Thymus (tissue), 11 donors: ENCODE measurements around the gene NAXD. TPM values are rescaled to one million over a fixed set of nuclear protein-coding genes. Genes with fewer than 3 reads are reported as not detected.
"Not testable (repeated sequence)": the region's sequence is repeated elsewhere in the genome, so short reads cannot be mapped to it uniquely, and the experiment has no call there.

Experiments
- DNase-seq, 9 donors: peaks; one replicate each; pipeline ENCODE4 v3.0.0-alpha.2; 2013; ENCODE audit warnings: low spot score in 9 of 9, low read depth in 6 of 9, missing footprints in 1 of 9
- H3K27ac ChIP-seq, 2 donors: one replicate each; pipeline ENCODE4 v1.5.1; 2013; ENCODE audit warnings: control low read depth in 1 of 2, low read depth in 1 of 2, low read length in 1 of 2, mild to moderate bottlenecking in 1 of 2, moderate library complexity in 1 of 2
- H3K27me3 ChIP-seq, 2 donors: one replicate each; pipeline ENCODE4 v1.5.1; 2013; ENCODE audit warnings: low read length in 1 of 2; ENCODE audit not compliant: control insufficient read depth in 2 of 2, insufficient read depth in 1 of 2
- H3K36me3 ChIP-seq, 2 donors: one replicate each; pipeline ENCODE4 v1.5.1; 2013; ENCODE audit warnings: low read length in 1 of 2, mild to moderate bottlenecking in 1 of 2, moderate library complexity in 1 of 2; ENCODE audit not compliant: control insufficient read depth in 2 of 2, insufficient read depth in 2 of 2
- H3K4me1 ChIP-seq, 2 donors: one replicate each; pipeline ENCODE4 v1.5.1; 2013; ENCODE audit warnings: low read length in 2 of 2; ENCODE audit not compliant: control insufficient read depth in 2 of 2, insufficient read depth in 2 of 2
- H3K4me3 ChIP-seq, 2 donors: one replicate each; pipeline ENCODE4 v1.5.1; 2013; ENCODE audit warnings: low read length in 2 of 2, control low read depth in 1 of 2, mild to moderate bottlenecking in 1 of 2
- H3K9me3 ChIP-seq, 2 donors: one replicate each; pipeline ENCODE4 v1.5.1; 2013; ENCODE audit warnings: low read length in 1 of 2, mild to moderate bottlenecking in 1 of 2; ENCODE audit not compliant: control insufficient read depth in 2 of 2, insufficient read depth in 1 of 2
- WGBS: extraction: QIAGEN DNeasy Blood & Tissue Kit; methylation state at CpG from one replicate; pipeline ENCODE4 v1.1.7; 2013; 5-methylcytosine and 5-hydroxymethylcytosine counted together
- polyA plus RNA-seq: library from polyadenylated mRNA; stranded (reverse); fragments of 200-250 nt; gene quantifications from one replicate; pipeline ENCODE4 v1.2.3, GENCODE V29; 2013
- total RNA-seq: library from RNA; stranded (reverse); fragments of 120-200 nt; gene quantifications from one replicate; pipeline ENCODE4 v1.2.4, GENCODE V29; 2013
- donor health status: healthy.

The NAXD gene
- total and polyA plus RNA-seq, 2 donors = 15.8 to 50.4 TPM

DNA sequence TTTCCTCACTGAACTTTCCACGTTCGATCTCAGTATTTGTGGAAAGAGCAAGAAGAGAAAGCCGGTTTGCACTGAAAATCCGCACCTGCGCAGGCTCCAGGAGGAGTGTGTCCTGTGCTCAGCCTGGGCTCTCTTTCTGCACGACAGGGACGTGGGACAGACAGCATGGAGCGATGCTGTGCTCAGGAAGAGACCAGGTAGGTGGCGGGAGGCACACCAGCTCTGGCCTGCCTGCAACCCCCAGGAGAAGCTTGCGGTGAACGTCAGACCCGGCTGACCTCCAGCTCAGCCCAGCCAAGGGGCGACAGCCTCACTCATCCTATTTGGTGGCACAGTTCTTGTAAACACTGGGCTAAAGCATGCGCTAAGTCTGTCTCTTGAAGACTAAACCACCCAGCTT lies 35.9 kb downstream of the NAXD start:
- Histone ChIP-seq H3K27ac (no peak overlapping the region), H3K4me1 (no peaks in the 10 kb centered on the region), H3K27me3 (no peaks in the 10 kb centered on the region), H3K9me3 (no peaks in the 10 kb centered on the region), H3K36me3 (peaks cover 25 to 38% of the 10 kb centered on the region in 2 donors), H3K4me3 (no peak overlapping the region)
- DNase-seq = no peak
- WGBS = 96% methylated on average over 14 of the region's 14 CpGs

DNA sequence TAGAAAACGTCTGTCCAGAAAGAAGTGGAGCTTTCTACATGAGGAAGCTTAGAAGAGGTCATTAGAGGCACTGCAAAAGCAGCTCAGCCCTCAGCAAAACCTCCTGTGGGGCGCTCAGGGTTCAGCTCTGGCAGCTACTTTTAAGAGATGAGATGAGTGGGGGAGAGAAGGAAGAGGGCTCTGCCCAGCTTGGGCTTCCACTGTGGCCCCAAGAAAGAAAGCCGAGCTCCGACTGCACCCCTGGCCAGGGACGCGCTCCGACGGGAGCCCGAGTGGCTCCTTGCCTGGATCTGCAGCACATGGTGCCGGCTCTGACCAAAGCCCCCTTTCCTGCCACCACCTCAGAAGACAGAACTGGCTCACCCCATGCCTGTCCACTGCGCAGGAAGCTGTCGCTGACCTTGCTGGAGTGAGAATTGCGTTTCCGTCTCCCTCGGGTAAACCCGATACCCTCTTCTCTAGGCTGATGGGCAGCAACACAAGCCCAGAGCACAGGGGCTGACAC lies 36.4 kb downstream of the NAXD start:
- 94% methylated on average over 16 of the region's 16 CpGs for WGBS
- Histone ChIP-seq H3K9me3 (no peaks in the 10 kb centered on the region), H3K4me3 (no peak overlapping the region), H3K27me3 (no peaks in the 10 kb centered on the region), H3K4me1 (no peaks in the 10 kb centered on the region), H3K36me3 (peaks cover 25 to 33% of the 10 kb centered on the region in 2 donors), H3K27ac (no peak overlapping the region)
- no peak for DNase-seq

GRCh38 chr13:110652231-110652730 lies 36.9 kb downstream of the NAXD start:
- Histone ChIP-seq H3K9me3 (no peaks in the 10 kb centered on the region), H3K4me1 (no peaks in the 10 kb centered on the region)
- 96% methylated on average over 10 of the region's 10 CpGs for WGBS

DNA sequence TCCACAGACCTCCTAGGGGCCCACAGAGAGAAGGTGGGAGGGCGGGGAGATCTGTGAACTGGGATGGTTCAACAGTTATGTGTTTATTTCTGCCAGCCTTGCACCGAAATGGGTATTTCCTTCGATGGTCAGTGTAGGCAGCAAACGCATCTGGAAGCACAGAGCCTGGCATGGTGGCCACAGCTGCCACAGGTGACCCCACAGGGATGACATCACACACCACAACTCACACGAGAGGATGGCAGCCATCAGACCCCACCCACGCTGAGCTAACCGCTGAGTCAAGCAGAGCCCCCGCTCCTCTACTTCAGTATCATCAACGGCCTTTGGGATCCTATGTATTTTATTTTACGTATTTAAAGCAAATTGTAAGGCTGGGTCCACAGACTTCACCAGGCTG lies 37.4 kb downstream of the NAXD start:
- no peak overlapping the region for H3K4me3 ChIP-seq
- H3K27me3 ChIP-seq = no peaks in the 10 kb centered on the region
- WGBS = 91% methylated on average over 10 of the region's 10 CpGs
- H3K36me3 ChIP-seq = peaks cover 25 to 32% of the 10 kb centered on the region in 2 donors
- DNase-seq = no peak
- no peaks in the 10 kb centered on the region for H3K9me3 ChIP-seq
- no peaks in the 10 kb centered on the region for H3K4me1 ChIP-seq
- H3K27ac ChIP-seq = no peak overlapping the region

More at GRCh38 chr13:110652231-110652730, 36.9 kb downstream of the NAXD start:
- peaks cover 25 to 32% of the 10 kb centered on the region in 2 donors for H3K36me3 ChIP-seq
- H3K4me3 ChIP-seq = no peak overlapping the region
- DNase-seq = no peak
- no peaks in the 10 kb centered on the region for H3K27me3 ChIP-seq
- no peak overlapping the region for H3K27ac ChIP-seq

DNA sequence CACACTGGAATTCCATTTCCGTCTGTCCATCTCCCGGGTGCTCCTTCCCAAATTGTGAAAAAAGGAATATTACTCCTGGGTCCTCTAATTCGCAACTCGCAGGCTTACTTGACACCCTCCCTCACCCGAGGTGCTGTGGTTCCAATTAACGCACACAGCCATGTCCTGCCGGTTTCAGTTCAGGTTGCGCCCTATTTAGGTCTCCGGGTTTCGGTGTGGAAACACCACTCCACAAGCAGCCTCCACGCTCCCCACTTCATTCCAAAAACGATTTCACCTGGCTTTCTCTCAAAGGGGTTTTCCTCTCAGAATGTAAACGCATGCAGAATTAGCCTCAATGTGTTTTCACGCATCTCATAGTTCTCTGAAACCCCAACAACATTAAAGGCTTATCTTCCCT lies 37.9 kb downstream of the NAXD start:
- no peak for DNase-seq
- peaks cover 25 to 32% of the 10 kb centered on the region in 2 donors for H3K36me3 ChIP-seq
- WGBS = 94% methylated on average over 14 of the region's 14 CpGs

DNA sequence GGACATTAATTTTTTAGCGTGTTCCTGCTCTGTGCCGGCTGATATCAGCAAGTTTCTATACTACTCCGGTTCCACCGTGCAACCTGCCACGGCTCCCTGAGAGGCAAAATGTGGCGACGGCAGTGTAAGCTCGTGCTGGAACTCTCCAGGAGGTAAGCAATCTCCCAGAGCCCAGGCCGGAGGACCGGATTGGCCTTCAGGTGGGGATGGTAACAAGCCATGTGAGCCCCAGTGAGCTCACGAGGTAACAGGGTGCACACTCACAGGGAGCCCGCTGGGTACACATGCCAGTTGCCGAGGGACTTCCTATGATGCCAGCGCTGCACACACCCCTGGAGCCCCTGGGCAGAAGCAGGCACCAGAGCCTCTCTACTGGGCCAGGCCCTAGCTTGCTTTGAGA lies 38.5 kb downstream of the NAXD start:
- Histone ChIP-seq H3K27ac (no peak overlapping the region), H3K27me3 (no peaks in the 10 kb centered on the region), H3K4me3 (no peak overlapping the region), H3K9me3 (no peaks in the 10 kb centered on the region), H3K36me3 (peaks cover 25 to 32% of the 10 kb centered on the region in 2 donors), H3K4me1 (no peaks in the 10 kb centered on the region)
- DNase-seq = no peak
- WGBS = 97% methylated on average over 14 of the region's 14 CpGs

More for the DNA sequence above, 37.9 kb downstream of the NAXD start:
- H3K9me3 ChIP-seq = no peaks in the 10 kb centered on the region
- no peak overlapping the region for H3K27ac ChIP-seq
- no peak overlapping the region for H3K4me3 ChIP-seq
- H3K27me3 ChIP-seq = no peaks in the 10 kb centered on the region
- H3K4me1 ChIP-seq = no peaks in the 10 kb centered on the region

DNA sequence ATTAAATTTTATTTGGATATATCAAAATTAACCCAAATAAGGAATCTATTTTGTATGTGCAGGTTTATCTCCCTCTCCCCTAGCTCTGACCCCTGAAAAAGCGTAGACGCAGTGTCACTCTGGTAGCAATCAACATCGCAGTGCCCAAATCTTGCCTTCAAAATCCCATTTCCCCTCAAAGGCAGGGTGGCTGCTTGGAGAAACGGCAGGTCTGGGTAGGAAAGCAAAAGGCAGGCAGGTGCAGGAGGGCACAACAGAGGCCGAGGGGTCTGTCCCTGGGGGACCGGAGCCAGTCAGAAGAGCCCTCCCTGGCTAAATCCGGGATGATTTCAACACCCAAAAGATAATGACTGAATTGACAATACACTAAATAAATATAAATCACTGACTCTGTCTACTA lies 41.9 kb downstream of the NAXD start:
- H3K4me3 ChIP-seq = no peak overlapping the region
- H3K9me3 ChIP-seq = peaks cover 1 to 4% of the 10 kb centered on the region in 2 donors
- H3K4me1 ChIP-seq = no peaks in the 10 kb centered on the region
- H3K27ac ChIP-seq = no peak overlapping the region
- no peak for DNase-seq
- H3K27me3 ChIP-seq = no peaks in the 10 kb centered on the region
- whole genome bisulfite sequencing = 99% methylated on average over 7 of the region's 7 CpGs
- peaks cover 16 to 21% of the 10 kb centered on the region in 2 donors for H3K36me3 ChIP-seq

DNA sequence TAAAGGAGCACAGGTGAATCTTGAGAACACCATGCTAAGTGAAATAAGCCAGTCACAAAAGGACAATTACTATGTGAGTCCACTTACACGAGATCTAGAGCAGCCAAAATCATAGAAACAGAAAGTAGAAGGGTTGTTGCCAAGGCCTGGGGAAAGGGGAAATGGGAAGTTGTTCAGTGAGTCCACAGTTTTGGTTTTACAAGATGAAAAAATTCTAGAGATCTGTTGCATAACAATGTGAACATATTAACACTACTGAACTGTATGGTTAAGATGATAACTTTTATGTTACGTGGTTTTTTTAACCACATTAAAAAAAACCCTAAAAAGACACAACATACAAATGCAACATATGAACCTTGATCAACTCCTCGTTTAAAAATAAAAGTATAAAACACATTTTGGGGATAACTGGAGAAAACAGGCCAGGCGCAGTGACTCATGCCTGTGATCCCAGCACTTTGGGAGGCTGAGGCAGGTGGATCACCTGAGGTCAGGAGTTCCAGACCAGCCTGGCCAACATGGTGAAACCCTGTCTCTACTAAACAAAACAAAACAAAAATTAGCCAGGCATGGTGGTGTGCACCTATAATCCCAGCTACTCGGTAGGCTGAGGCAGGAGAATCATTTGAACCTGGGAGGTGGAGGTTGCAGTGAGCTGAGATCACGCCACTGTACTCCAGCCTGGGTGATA lies 43.0 kb downstream of the NAXD start:
- peaks cover 24 to 31% of the 10 kb centered on the region in 2 donors for H3K36me3 ChIP-seq
- DNase-seq = peak in 1 of 9 donors; percentile 33
- H3K4me3 ChIP-seq, H3K9me3 ChIP-seq, H3K27ac ChIP-seq, H3K4me1 ChIP-seq, H3K27me3 ChIP-seq: not testable (repeated sequence)
- 51% methylated on average over 6 of the region's 6 CpGs for WGBS

- no peak overlapping the region for H3K4me3 ChIP-seq
- H3K36me3 ChIP-seq = peaks cover 35 to 36% of the 10 kb centered on the region in 2 donors
- DNase-seq = no peak
- H3K27me3 ChIP-seq = no peaks in the 10 kb centered on the region
- no peaks in the 10 kb centered on the region for H3K4me1 ChIP-seq
- 97% methylated on average over 3 of the region's 3 CpGs for whole genome bisulfite sequencing
- H3K9me3 ChIP-seq = peaks cover 1 to 5% of the 10 kb centered on the region in 2 donors
- no peak overlapping the region for H3K27ac ChIP-seq
Measured at GRCh38 chr13:110661256-110661655, 45.9 kb downstream of the NAXD start.
